ENCODE results near the gene SGTB.

DNA sequence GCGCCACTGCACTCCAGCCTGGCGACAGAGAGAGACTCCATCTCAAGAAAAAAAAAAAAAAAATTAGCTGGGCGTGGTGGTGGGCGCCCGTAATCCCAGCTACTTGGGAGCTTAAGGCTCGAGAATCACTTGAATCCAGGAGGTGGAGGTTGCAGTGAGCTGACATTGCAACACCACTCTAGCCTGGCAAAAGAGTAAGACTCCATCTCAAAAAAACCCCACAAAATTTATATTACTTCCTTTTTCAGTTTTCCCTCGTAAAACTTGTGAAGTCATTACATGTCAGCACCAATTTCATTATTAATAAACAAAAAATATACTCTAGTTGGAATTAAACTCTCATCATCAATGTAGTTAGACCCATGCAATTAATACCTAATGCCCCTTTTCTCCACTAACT, 53.2 kb downstream of the SGTB start:
- TF ChIP-seq, protein P1, sequence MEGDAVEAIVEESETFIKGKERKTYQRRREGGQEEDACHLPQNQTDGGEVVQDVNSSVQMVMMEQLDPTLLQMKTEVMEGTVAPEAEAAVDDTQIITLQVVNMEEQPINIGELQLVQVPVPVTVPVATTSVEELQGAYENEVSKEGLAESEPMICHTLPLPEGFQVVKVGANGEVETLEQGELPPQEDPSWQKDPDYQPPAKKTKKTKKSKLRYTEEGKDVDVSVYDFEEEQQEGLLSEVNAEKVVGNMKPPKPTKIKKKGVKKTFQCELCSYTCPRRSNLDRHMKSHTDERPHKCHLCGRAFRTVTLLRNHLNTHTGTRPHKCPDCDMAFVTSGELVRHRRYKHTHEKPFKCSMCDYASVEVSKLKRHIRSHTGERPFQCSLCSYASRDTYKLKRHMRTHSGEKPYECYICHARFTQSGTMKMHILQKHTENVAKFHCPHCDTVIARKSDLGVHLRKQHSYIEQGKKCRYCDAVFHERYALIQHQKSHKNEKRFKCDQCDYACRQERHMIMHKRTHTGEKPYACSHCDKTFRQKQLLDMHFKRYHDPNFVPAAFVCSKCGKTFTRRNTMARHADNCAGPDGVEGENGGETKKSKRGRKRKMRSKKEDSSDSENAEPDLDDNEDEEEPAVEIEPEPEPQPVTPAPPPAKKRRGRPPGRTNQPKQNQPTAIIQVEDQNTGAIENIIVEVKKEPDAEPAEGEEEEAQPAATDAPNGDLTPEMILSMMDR (IDR thresholded peaks at IDR 0.05; ENCODE audit: poor library complexity, severe bottlenecking): no peak
- TF ChIP-seq POLR2AphosphoS5 (IDR thresholded peaks at IDR 0.05): no peak
- TF ChIP-seq EZH2 (IDR thresholded peaks at IDR 0.05; ENCODE audit: borderline replicate concordance, insufficient read depth, low read length, poor library complexity, severe bottlenecking): no peak
- TF ChIP-seq RAD21 (conservative IDR thresholded peaks at IDR 0.05): no peak
- TF ChIP-seq MXI1 (conservative IDR thresholded peaks at IDR 0.05; ENCODE audit: poor library complexity, severe bottlenecking): no peak
